Measurements from ENCODE around the gene CABP4. TPM values are rescaled to one million over a fixed set of nuclear protein-coding genes. Genes with fewer than 3 reads are reported as not detected.
A peak's percentile ranks its signal among the peaks of the same experiment; 100 is the strongest.
"Not testable (repeated sequence)": the region's sequence is repeated elsewhere in the genome, so short reads cannot be mapped to it uniquely, and the experiment has no call there.

CABP4 gene
- total RNA-seq, 1 donor from 2014 or later = 1.4 TPM

GRCh38 chr11:67483831-67484665, 28.9 kb downstream of the CABP4 start:
- H3K9me3 ChIP-seq (replicated peaks) = no peaks in the 10 kb centered on the region
- H3K4me1 ChIP-seq = peaks cover 38% of the 10 kb centered on the region
- no peak for TF ChIP-seq CTCF (IDR thresholded peaks at IDR 0.05; ENCODE audit: borderline replicate concordance)
- intact Hi-C loops (cut with micrococcal nuclease) = no loop called here
- peak overlapping the region; percentile 85 for H3K27ac ChIP-seq (replicated peaks)
- H3K4me3 ChIP-seq = peak overlapping the region; percentile 68
- DNase-seq = no peak
- H3K36me3 ChIP-seq = peaks cover 16% of the 10 kb centered on the region
- peaks cover 3% of the 10 kb centered on the region for H3K27me3 ChIP-seq (ENCODE audit: low read depth)

- H3K27me3 ChIP-seq (ENCODE audit: low read depth) = no peaks in the 10 kb centered on the region
- no peak for DNase-seq
- H3K36me3 ChIP-seq = peaks cover 23% of the 10 kb centered on the region
- TF ChIP-seq CTCF (IDR thresholded peaks at IDR 0.05; ENCODE audit: borderline replicate concordance) = no peak
- no peaks in the 10 kb centered on the region for H3K9me3 ChIP-seq (replicated peaks)
- intact Hi-C loops (cut with micrococcal nuclease) = no loop called here
- no peak overlapping the region for H3K4me3 ChIP-seq
- H3K4me1 ChIP-seq = peaks cover 43% of the 10 kb centered on the region
- H3K27ac ChIP-seq (replicated peaks) = no peak overlapping the region
Measured at GRCh38 chr11:67484847-67485311, 29.7 kb downstream of the CABP4 start.

GRCh38 chr11:67485873-67486361, 30.8 kb downstream of the CABP4 start:
- H3K27ac ChIP-seq (replicated peaks); H3K9me3 ChIP-seq (replicated peaks); DNase-seq; intact Hi-C loops (cut with micrococcal nuclease); H3K27me3 ChIP-seq (ENCODE audit: low read depth); H3K4me3 ChIP-seq: not testable (repeated sequence)
- Histone ChIP-seq H3K36me3 (peaks cover 33% of the 10 kb centered on the region), H3K4me1 (peaks cover 43% of the 10 kb centered on the region)

GRCh38 chr11:67486481-67487195, 31.5 kb downstream of the CABP4 start:
- peaks cover 39% of the 10 kb centered on the region for H3K36me3 ChIP-seq
- TF ChIP-seq CTCF (IDR thresholded peaks at IDR 0.05; ENCODE audit: borderline replicate concordance) = no peak
- intact Hi-C loops (cut with micrococcal nuclease) = no loop called here
- no peak for DNase-seq
- no peak overlapping the region for H3K27ac ChIP-seq (replicated peaks)
- H3K4me1 ChIP-seq = peaks cover 43% of the 10 kb centered on the region
- H3K9me3 ChIP-seq (replicated peaks) = no peaks in the 10 kb centered on the region
- H3K4me3 ChIP-seq = no peak overlapping the region
- H3K27me3 ChIP-seq (ENCODE audit: low read depth) = no peaks in the 10 kb centered on the region

- H3K9me3 ChIP-seq (replicated peaks) = no peaks in the 10 kb centered on the region
- H3K27ac ChIP-seq (replicated peaks) = no peak overlapping the region
- no peak overlapping the region for H3K4me3 ChIP-seq
- DNase-seq = no peak
- peaks cover 66% of the 10 kb centered on the region for H3K36me3 ChIP-seq
- intact Hi-C loops (cut with micrococcal nuclease) = no loop called here
- H3K27me3 ChIP-seq (ENCODE audit: low read depth) = no peaks in the 10 kb centered on the region
- no peak for TF ChIP-seq CTCF (IDR thresholded peaks at IDR 0.05; ENCODE audit: borderline replicate concordance)
- peaks cover 27% of the 10 kb centered on the region for H3K4me1 ChIP-seq
Measured at GRCh38 chr11:67489203-67489884, 34.2 kb downstream of the CABP4 start.
